Measurements from ENCODE around the gene BAIAP2.

BAIAP2 gene

DNA sequence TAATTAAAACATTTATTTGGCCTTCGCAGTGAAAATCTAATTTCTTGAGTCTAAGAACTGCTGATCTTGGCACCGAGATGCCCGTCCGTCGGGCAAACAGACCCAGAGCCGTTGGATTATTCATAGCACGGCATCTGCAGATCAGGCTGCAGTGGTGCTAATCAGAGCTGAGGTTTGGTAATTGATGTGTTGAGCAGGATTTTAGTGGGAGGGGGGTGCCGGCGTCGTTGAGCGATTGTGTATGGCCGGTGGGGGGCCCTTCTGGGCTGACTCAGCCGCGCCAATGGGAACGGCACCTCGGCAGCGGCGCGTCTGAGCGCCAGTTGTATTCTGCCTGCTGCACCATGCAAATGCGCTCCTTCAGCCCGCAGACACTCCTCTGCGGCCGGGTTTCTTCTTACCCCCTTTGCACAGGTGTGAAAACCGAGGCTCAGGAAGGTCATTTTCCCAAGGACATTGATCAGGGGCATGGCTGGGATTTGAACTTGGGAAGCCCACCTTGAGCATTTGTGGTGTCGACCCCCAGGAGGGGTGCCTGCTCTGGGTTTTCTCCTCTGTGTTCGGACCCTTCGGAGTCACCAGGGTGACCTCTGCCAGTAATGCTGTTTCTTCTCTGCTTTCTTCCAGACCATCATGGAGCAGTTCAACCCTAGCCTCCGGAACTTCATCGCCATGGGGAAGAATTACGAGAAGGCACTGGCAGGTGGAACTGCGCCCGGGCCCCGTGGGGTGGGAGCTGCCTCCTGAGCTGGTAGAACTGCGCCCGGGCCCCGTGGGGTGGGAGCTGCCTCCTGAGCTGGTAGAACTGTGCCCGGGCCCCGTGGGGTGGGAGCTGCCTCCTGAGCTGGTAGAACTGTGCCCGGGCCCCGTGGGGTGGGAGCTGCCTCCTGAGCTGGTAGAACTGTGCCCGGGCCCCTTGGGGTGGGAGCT is 18.4 kb downstream of the BAIAP2 start:
- no peak for DNase-seq

DNA sequence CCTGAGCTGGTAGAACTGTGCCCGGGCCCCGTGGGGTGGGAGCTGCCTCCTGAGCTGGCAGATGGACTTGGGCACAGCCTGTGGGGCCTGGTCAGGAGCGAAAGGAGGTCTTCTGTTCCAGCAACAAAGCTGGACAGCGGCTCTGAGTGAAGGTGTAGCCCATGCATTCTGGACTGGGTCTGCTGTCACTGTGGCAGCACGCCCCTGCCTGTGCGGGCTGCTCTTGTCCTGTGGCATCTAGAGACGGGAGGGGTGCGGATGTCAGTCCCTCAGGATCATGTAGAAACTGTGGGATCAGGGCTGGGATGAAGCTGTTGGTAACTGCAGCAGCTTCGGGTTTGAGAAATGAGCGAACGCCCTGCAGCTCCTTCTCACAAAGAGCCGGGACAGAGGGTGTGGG is 19.4 kb downstream of the BAIAP2 start:
- DNase-seq, result no peak

DNA sequence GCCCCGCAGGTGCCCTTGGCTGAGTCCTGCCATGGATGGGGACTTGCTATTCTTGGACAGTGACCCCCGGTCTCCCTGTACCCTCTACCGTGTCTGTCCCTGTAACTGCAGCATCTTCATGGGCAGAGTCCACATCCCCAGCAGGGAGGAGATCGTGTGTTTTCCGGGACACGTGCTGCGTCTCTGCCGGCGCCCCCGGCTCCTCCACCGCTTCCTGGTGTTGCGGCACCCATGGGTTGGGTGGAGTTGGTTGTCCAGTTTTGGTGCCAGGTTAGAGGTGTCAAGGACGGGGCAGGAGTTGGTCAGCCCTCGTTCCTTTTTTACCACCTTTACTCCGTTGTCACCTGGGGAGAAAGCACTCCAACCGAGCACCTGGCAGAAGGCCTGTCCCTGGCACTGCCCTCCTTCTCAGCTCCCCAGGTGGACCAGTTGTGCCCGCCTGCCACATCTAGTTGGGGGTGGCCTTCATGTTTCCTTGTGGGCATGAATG is 20.0 kb downstream of the BAIAP2 start:
- DNase-seq, result no peak

DNA sequence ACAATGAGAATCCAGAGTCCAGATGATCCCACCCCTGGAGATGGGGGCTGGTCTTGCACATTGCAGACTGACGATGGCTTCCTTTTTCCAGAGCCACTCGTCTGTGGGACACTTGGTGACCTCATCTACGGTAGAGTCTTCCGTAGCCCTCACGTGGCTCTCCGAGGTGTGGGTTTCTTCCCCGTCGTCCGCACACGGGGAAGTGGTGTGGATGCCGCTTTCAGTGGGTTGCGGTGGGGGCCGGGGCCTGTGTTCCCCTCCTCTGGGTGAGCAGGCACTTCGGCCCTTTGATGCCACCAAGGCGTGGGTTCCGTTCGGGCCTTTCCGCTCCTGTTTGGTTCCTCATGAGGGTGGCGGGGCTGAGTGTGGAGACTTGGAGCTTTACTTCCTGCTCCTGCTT is 21.4 kb downstream of the BAIAP2 start:
- DNase-seq, result no peak

DNA sequence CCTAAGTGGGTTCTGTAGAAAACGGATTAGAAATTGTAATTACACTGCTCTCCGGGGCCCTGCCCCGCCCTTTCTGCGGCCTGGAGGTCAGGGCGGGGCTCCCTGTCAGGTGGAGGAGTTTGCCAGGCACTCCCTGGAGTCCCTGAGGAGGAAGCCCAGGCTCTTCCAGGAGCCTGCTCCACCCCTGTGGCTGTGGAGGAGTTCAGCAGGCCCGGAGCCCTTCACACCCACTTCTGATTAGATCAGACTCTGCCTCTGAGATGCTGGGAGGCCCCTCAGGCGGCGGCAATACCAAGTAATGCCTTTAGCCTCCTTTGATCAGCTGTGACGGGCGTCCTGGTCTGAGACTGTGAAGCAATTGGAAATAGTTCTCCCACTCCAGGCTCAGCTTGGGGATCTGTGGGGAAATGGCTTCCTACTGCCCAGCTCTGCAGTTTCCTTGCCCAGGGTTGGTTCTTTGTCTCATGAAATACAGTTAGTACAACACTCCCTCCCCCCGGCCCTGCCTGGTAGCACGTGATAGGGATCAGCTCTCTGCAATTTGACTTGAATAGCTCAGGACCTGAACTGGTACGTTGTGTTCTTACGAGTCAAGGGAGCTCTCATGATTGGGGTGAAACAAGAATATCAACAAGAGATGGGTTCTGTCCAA is 22.3 kb downstream of the BAIAP2 start:
- DNase-seq, result peak; percentile 98

DNA sequence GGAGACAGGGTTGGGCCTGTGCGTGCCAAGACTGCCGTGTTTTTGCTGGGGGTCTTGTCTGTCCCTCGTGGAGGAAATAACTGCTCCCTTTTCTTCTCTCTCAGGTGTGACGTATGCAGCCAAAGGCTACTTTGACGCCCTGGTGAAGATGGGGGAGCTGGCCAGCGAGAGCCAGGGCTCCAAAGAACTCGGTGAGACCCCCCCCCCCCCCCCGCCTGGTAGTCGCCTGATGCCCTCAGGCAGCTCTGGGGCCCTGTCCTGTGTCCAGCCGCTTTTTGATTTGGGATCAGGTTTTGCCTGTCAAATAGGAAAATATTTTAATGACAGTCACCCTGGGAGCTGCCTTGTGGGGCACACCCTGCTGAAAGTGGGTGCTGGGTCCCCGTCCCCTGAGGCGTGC is 22.8 kb downstream of the BAIAP2 start:
- no peak for DNase-seq

DNA sequence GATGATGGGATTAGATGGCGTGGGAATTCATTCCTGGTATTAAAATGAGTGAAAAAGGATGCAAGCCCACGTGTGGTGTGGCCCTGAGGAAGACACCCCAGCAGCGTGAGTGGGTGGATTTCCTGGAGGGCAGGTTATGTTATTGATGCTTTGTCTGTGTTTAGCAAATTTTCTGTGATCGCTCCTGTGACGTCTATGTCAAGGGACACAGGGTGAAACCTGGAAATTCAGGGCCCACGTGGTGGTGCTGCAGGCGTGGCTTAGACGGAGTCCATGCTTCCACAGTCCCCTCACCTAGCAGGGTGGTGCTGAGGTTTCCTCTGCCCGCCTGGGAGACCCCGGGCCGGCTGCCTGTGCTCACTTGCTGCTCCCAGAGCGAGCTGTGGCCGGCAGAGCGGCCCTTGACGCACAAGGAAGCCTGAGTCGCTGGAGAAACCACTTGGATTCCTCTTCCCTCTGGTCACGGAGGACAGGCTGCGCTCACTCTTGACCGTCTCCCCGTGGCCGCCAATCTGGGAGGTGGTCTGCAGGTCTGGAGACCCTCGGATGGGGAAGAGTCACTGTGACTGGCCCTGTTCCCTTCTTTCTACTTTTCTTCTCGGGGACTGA is 23.4 kb downstream of the BAIAP2 start:
- no peak for DNase-seq

DNA sequence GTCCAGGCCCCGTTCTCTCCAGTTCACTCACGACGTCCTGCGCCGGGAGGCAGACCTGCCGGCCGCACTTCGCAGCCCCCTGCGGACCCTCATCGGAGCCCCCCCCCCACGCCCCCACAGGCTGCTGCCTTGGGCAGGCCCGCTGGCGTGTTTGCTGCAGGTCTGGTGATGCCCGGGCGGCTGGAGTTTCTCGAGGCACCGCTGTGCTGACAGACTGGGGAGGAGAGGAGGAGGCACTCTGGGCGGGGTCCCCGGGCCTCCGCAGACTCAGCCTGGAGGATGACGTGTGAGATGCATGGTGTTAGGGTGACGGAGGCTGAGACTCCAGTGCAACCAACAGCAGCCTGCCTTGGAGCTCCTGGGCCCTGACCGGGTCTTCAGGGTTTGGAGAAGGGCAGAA is 24.1 kb downstream of the BAIAP2 start:
- no peak for DNase-seq

DNA sequence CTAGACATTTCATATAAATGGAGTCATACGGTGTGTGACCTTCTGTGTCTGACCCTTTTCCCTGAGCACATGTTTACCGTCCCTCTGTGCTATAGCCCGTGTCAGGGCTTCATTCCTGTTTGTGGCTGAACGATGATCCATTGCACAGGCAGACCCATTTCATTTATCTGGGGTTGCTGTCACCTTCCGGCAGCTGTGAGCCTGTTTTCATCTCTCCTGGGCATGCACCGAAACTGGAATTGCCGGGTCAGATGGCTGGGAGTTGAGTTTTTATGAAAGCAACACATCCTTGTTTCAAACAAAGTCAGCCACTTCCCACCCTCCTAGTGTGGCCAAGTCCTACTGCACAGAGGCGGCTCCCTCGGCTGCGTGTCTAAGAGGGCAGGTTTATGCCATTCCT is 25.5 kb downstream of the BAIAP2 start:
- no peak for DNase-seq

DNA sequence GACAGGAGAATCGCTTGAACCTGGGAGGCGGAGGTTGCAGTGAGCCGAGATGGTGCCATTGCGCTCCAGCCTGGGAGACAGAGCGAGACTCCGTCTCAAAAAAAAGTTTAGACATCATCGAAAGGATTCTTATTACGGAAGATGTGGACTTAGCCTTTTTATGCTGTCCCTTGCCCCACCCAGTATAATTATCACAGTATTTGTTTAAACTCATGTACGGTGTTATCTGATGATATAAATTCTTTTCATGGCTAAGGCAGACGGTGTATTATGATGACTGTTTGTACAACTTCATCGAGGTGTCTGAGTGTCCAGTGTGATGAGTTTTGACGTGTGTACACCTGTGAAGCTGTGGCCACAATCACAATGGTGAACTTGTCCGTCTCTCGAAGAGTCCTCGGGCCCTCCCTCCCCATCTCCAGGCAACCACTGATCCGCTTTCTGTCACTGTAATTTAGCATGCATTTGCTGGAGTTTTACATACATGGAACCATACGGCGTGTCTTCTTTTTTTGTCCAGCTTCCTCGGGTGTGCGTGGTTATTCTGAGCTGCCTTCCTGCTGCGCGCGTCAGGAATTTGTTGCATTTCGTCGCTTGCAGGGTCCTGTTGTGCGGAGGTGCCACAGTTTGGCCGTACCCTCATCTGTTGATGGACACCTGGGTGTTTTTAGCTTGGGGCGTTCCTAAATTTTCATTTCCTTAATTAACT is 26.2 kb downstream of the BAIAP2 start:
- no peak for DNase-seq

DNA sequence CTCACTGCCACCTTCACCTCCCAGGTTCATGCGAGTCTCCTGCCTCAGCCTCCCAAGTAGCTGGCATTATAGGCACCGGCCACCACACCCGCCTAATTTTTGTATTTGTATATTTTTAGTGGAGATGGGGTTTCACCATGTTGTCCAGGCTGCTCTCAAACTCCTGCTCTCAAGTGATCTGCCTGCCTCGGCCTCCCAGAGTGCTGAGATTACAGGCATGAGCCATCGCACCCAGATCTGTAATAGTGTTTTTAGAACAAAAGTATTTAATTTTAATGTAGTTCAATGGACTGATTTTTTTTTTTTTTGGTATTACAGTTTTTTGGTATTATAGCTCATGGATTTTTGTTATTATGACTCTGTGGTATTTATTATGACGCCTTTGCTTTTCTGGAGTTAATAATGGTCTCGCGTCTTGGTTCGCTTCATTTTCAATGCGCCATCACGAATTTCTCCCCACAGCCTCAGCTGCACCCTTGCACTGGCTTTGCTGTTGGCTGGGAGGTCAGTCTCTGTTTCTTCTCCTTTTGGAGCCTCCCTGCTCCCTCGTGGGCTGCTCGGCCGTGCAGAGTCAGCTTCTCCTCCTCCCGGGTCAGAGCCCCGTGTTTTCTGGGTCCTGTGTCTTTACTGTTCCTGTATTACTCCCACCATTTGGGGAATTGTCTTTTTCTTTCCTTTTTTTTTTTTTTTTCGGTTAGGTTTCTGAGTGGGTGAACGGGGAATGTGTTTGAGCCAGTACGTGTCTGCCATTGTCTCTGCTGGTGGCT is 27.2 kb downstream of the BAIAP2 start:
- DNase-seq, result no peak

DNA sequence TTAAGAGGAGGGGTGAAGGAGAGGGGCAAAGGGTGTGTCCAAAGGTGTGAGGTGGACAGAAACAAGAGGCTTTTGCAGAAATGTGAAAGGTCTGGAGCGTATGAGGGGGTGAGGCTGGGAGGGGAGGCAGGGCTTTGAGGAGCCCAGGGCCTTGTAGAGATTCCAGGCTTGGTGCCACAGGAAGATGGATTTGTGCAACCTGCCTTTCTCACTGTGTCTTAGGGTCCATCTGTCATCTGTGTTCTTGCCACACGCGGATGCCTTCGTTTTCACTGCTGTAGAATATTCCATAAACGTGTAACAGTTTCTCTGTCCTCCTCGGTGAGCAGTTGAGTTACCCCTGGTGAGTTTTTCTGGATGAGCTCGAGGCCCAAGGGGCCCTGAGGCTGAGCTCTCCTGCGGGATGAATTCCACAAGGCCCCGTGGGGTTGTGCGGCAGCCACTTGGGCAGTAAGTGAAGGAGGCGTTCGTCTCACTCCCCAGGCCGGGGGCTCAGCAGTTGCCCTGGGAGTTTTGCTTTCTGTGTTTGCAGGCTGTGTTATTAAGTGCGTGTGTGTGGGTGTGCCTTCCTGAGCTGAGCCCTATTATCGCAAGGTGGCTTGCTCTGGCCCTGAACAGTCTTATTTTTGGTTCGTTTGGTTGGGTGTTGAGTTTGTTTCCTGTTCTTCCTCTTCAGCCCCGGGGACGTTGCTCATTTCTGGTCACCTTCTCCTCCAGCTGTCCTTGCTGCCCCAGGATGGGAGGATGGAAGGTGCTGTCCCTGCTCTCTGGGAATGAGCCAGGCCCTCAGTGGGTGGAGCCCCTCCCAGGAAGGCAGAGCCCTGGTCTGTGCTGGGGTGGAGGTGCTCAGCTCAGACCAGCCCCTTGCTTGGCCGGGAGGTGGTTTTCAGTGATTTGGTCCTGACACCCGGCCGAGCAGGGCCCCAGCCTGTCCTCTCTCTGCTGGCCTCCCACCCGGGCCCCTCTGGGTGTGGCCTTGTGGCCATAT is 28.4 kb downstream of the BAIAP2 start:
- DNase-seq, result no peak

DNA sequence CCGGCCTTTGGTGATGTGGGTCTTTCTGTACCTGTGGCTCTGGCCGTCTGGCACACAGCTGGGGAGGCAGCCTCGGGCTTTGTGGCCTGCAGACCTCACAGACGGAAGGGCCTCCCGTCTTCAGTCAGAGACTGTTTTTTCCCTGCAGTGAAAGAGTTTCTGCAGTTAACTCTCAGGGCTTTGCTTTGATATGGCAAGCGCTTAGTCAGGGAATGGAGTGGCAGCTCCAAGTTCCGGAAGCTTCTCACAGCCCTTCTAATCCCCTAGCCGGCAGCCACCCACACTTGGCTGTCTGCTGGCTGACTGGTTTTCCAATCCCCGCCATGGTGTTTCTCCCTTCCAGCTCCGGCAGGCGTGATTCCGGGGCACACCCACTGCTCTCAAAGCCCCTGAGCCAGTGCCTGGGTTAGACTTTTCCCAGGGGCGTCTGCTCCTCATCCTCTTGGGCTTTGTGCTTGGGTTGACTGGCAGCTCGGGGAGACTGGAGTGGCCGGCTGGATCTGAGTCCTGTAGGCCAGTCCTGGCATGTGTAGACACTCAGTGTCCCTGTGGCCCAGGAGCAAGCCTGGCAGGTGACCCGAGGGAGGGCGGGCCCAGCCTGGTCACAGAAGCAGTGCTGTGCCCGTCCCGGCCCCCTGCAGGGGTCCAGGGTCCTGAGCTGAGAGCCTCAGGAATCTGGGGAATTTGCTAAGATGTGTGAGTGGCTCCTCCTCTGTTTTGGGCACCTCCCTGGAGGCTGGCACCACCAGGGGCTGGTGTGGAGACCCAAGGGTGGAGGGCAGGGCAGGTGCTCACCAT is 29.9 kb downstream of the BAIAP2 start:
- DNase-seq, result no peak

DNA sequence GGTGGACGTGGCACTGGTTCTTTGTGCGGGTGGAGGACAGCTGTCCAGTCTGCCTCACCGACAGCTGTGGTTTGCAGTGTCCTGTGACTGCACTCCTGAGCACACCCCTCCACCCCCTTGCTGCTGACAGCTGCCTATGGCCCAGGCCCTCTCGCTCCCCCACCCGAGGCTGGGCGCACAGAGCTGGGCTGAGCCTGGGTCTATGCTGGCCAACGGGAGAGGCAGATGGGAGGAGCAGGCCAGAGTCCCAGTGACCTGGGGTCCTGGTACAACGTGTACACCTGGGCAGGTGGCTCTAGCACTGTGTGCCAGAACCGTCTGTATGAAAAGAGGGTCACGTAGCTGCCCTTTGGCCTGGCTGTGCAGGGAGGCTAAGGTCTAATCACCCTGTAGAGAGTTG is 30.5 kb downstream of the BAIAP2 start:
- DNase-seq, result no peak

DNA sequence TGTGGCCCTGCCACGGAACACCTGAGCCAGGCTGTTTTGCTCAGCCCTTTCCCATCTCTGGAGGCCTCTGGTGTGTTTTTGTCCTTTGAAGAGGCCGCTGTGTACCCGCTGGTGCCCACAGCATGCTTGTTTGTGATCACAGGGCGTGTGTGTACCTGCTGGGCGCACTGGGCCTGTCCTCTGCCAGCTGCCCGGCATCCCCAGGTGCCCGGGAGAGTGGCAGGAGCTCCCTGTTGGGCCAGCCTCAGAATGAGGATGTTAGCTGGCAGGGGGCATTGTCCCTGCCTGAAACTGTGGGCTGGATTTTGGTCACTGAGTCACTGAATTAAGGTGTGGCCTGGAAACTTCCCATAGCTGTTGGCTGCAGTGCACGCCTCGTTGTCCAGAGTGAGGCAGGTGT is 31.1 kb downstream of the BAIAP2 start:
- no peak for DNase-seq

DNA sequence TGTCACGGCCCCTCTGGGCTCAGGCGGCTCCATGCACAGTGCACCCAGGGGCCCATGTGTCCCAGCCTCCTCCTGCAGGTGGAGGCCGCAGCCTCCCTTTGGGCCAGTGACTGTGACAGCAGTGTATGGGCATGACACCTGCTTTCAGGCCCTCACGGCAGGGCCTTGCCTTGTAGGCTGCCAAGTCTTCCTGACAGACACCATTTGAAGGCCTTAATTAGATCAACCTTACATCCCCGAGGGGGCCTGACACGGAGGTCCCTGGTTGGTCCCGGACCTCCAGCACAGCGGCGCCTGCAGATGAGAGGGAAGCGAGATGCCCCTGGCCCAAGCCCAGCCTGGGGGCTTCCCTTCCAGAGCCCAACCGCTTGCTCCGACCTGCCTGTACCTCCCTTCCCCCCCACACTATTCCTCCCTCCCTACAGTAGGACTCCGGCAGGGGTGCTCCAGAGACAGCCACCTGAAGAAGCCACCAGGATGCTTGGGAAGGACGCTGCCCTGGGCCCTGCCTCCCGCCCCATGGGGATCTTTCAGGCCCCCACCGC is 31.9 kb downstream of the BAIAP2 start:
- DNase-seq, result no peak

DNA sequence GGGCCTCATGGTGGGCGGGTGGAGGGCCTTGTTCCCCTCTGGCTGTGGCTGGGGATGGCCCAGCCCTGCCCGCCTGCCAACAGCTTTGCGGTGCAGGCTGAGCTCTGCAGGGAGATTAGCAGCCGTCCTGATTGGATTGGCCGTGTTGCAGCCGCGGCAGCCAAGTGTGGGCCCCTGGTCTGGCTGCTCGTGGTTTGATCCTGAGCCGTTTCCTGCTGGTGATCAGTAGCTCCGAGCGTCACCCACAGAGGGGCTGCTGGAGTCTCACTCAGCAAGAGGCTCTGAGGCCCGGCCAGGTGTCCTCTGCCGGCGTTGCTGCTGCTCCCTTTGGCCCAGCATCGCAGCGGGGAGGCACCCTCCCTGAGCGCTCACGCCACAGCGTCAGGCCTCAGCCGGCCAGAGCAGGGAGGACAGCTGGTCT is 32.5 kb downstream of the BAIAP2 start:
- no peak for DNase-seq

DNA sequence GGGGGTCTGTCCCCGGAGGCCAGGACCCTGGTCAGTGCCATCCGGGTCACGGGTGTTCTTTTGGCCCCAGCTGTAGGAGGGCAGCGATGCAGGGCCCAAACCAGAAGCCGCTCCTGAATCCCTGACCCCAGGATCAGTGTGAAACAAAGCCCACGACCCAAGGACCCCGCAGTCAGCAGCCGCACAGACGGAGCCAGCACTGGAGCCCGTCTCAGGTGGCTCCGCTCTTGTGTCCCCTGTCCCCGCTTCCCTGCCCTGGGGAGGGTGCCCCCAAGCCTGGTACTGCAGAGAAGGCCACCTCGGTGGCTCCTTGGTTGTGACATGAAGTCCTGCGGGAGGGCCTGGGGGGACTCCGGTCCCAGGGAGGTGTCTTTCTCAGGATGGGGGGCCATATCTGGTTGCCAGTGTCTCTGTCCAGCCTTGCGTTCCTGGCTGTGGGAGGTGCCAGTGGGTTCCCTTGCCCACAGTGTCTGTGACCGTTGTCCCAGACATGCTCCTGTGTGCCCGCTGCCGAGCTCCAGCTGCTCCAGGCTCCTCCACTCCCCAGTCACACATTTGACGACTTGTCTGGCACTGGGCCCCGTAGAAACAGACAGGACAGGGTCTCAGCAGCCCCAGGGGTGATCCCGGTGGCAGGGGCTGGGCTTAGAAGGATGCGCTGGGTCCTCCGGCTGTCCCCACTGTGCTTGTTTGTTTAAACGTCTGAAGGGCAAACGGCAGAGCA is 33.6 kb downstream of the BAIAP2 start:
- no peak for DNase-seq

DNA sequence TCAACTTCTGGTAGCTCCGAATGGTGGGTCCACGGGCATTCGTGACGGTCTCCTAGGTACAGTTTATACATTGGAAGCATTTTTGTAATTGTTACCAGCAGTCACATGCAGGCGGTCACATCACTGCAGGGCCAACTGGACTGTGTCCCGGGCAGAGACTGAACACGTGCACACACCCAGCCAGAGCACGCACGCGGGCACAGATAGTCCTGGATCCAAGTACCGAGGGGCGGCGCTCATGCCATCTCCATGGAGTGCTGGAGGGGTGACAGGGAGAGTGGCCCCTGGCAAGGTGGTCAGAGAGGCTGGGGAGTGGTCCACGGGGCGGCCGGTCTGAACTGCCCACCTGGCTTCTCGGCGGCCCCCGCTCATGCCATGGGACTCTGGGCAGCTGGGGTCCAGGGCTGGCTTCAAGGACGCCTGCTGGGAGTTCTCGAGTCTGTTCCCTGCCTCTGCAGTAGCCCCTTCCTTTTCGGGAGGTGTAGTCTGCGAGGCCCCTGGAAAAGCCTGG is 34.2 kb downstream of the BAIAP2 start:
- DNase-seq, result no peak

Measured in NCI-H226 (cell line).